ENCODE results near the gene SOX14.

GRCh38 chr3:137743608-137744007, 20.5 kb upstream of the SOX14 start:
- TF ChIP-seq CTCF (IDR thresholded peaks at IDR 0.05) (no peak), POLR2AphosphoS5 (IDR thresholded peaks at IDR 0.05; ENCODE audit: low read depth, low read length) (no peak), SIN3A (IDR thresholded peaks at IDR 0.05; ENCODE audit: borderline replicate concordance, insufficient read depth, low read depth, low read length) (no peak), TCF7L2 (IDR thresholded peaks at IDR 0.05; ENCODE audit: low read depth, low read length) (no peak)
